Aorta (tissue), 5 donors: ENCODE results near the gene PEBP1. TPM values are rescaled to one million over a fixed set of nuclear protein-coding genes. Genes with fewer than 3 reads are reported as not detected.

Source experiments
- ATAC-seq: fragments of 200-7000 bp; cut with Tn5 transposase; one replicate; pipeline ENCODE4 v1.9.1; 2022; ENCODE audit warnings: moderate library complexity; ENCODE audit not compliant: low FRiP score
- DNase-seq, 2 donors: peaks; one replicate each; pipeline ENCODE4 v3.0.0-alpha.2; 2020
- H3K27ac ChIP-seq, 2 donors: one replicate each; pipeline ENCODE4 v1.5.1; 2013; ENCODE audit warnings: low read length in 2 of 2, mild to moderate bottlenecking in 2 of 2, moderate library complexity in 2 of 2, control low read depth in 1 of 2, inconsistent platforms in 1 of 2, low read depth in 1 of 2
- H3K27me3 ChIP-seq, 2 donors: one replicate each; pipeline ENCODE4 v1.6.1; 2013; ENCODE audit warnings: control low read depth in 1 of 2, low read length in 1 of 2, mild to moderate bottlenecking in 1 of 2, moderate library complexity in 1 of 2; ENCODE audit not compliant: insufficient read depth in 2 of 2, control insufficient read depth in 1 of 2
- H3K36me3 ChIP-seq, 2 donors: one replicate each; pipeline ENCODE4 v1.6.1; 2013; ENCODE audit warnings: control low read depth in 1 of 2, low read length in 1 of 2, mild to moderate bottlenecking in 1 of 2; ENCODE audit not compliant: insufficient read depth in 2 of 2, control insufficient read depth in 1 of 2
- H3K4me1 ChIP-seq, 2 donors: one replicate each; pipeline ENCODE4 v1.6.1; 2013; ENCODE audit warnings: low read length in 2 of 2, control low read depth in 1 of 2, mild to moderate bottlenecking in 1 of 2, moderate library complexity in 1 of 2; ENCODE audit not compliant: insufficient read depth in 2 of 2, control insufficient read depth in 1 of 2
- H3K4me3 ChIP-seq, 2 donors: one replicate each; pipeline ENCODE4 v1.5.1; 2013; ENCODE audit warnings: low read length in 2 of 2, control low read depth in 1 of 2, mild to moderate bottlenecking in 1 of 2
- H3K9me3 ChIP-seq: one replicate; pipeline ENCODE4 v1.6.1; 2013; ENCODE audit warnings: mild to moderate bottlenecking, low read length; ENCODE audit not compliant: control insufficient read depth
- WGBS, 2 donors: extraction: QIAGEN DNeasy Blood & Tissue Kit; methylation state at CpG; one replicate each; pipeline ENCODE4 v1.1.7; 2013; 5-methylcytosine and 5-hydroxymethylcytosine counted together
- intact Hi-C, 2 donors: fragments of 100-400 bp; cut with DNase I; formaldehyde crosslinking; loops; one replicate each; pipeline versions ENCODE4 v1.14.2 to v1.15.0; 2022
- polyA plus RNA-seq, 2 donors: library from polyadenylated mRNA; stranded (reverse); fragments of 200-250 nt; gene quantifications; one replicate each; pipeline ENCODE4 v1.2.3, GENCODE V29; 2013
- total RNA-seq, 2 donors: library from RNA; stranded (reverse); fragmentation: NEBNext Ultra II Directional; extraction: Animal tissue kit (Norgen Biotek cat#: 25700); gene quantifications; one replicate each; pipeline ENCODE4 v1.2.1, GENCODE V29; 2021
- donor health status: healthy with polysubstance abuse.
- donor health status: Bipolar disorder and iron deficiency.
- donor health status: DM: no; HTN: no; CAD: no.
- donor health status: DM: no; HTN: no; CAD: no.
- donor health status: DM: yes; HTN: yes; CAD: no.

Gene PEBP1
- total and polyA plus RNA-seq, 4 donors = 122 to 532 (median 215) TPM

DNA sequence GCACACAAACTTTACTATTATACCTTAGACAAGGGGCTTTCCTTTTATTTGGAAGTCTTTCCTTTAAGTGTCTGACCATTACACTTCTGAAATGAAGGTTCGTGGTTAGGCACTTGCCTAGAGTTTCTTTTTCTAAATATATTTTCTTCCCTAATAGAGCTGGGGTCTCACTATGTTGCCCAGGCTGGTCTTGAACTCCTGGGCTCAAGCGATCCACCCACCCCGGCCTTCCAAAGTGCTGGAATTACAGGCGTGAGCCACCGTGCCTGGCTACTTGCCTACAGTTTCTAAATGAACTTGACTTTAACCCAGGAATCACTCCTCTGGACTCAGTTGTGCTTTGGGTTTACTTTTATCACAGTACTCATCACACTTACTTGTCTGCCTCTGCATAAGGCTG lies 57.6 kb downstream of the PEBP1 start:
- Histone ChIP-seq H3K4me3 (no peak overlapping the region), H3K4me1 (no peaks in the 10 kb centered on the region), H3K27me3 (no peaks in the 10 kb centered on the region), H3K27ac (no peak overlapping the region), H3K36me3 (no peaks in the 10 kb centered on the region), H3K9me3 (no peaks in the 10 kb centered on the region)
- no peak for ATAC-seq
- DNase-seq = no peak
- intact Hi-C loops = no loop called here
- 76 to 77% methylated on average over 5 of the region's 5 CpGs for WGBS, 2 donors

DNA sequence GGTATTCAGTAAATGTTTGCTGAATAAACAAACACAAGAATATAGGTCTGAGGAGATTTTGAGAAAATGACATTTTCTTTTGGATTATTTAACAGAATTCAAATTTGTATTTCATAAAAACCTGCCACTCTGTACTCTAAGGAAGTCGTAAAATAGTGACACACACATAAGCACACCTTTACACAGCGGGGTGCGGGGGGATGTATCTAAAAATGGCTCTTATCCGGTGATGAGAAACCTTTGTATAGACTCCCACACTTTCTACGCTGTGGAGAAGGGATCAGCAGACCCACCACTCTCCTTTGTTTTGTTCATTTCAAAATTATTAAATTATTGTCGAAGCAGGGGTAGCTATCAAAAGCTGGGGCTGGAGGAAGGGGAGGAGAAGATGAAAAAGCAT lies 58.0 kb downstream of the PEBP1 start:
- intact Hi-C loops = no loop called here
- Histone ChIP-seq H3K36me3 (peaks cover 0 to 2% of the 10 kb centered on the region in 2 donors), H3K9me3 (no peaks in the 10 kb centered on the region), H3K27ac (no peak overlapping the region), H3K4me3 (no peak overlapping the region), H3K4me1 (no peaks in the 10 kb centered on the region), H3K27me3 (no peaks in the 10 kb centered on the region)
- DNase-seq (no peak), ATAC-seq (no peak)
- 95 to 96% methylated on average over 6 of the region's 6 CpGs for WGBS, 2 donors

Other genes starting within 250 kb of the PEBP1 start
- gene KSR2, start 167.1 kb upstream of the PEBP1 start, total RNA-seq = not detected
- not detected for gene KSR2, start 167.1 kb upstream of the PEBP1 start, polyA plus RNA-seq
- 1 to 10 TPM; 5.7 to 8.1 TPM for gene RFC5, start 119.4 kb upstream of the PEBP1 start, total RNA-seq
- gene RFC5, start 119.4 kb upstream of the PEBP1 start, polyA plus RNA-seq = 10 to 100 TPM in 1 of 2 donors, 1 to 10 TPM in 1; 6.1 to 12.0 TPM
- gene WSB2, start 74.9 kb upstream of the PEBP1 start, total RNA-seq = 10 to 100 TPM; 61.2 to 97.3 TPM
- 10 to 100 TPM; 41.1 to 77.4 TPM for gene WSB2, start 74.9 kb upstream of the PEBP1 start, polyA plus RNA-seq
- gene VSIG10, start 32.1 kb upstream of the PEBP1 start, total RNA-seq = 10 to 100 TPM; 10.5 to 20.6 TPM
- 10 to 100 TPM in 1 of 2 donors, 1 to 10 TPM in 1; 7.3 to 21.7 TPM for gene VSIG10, start 32.1 kb upstream of the PEBP1 start, polyA plus RNA-seq
- gene TAOK3, start 236.8 kb downstream of the PEBP1 start, total RNA-seq = 10 to 100 TPM; 31.1 to 45.4 TPM
- gene TAOK3, start 236.8 kb downstream of the PEBP1 start, polyA plus RNA-seq = 10 to 100 TPM; 14.9 to 30.9 TPM
- 10 to 100 TPM; 26.7 to 32.4 TPM for gene SUDS3, start 240.4 kb downstream of the PEBP1 start, total RNA-seq
- 10 to 100 TPM; 14.2 to 15.0 TPM for gene SUDS3, start 240.4 kb downstream of the PEBP1 start, polyA plus RNA-seq